HG03442 (cell line): ENCODE results near the gene SLC9B2.

Source experiments
- ATAC-seq: cut with Tn5 transposase; IDR thresholded peaks from one replicate; pipeline ENCODE4 v1.9.1; 2021; ENCODE audit warnings: mild to moderate bottlenecking, moderate library complexity; ENCODE audit not compliant: unreplicated experiment

Gene SLC9B2

GRCh38 chr4:103076747-103077347 is at the start of gene SLC9B2:
Gene SLC9B2, minus strand, starts transcription at chr4:103076761. Its CDS starts 9,211 bp downstream, at chr4:103067550.
- ATAC-seq, result peak; percentile 42

- no peak for ATAC-seq
These were observed 49.6 kb upstream of the SLC9B2 start for GRCh38 chr4:103126126-103126525.

GRCh38 chr4:103123114-103123513 is 46.6 kb upstream of the SLC9B2 start:
- ATAC-seq, result no peak

- ATAC-seq, result no peak
These were observed 41.6 kb upstream of the SLC9B2 start for GRCh38 chr4:103118166-103118565.

GRCh38 chr4:103111598-103111997 is 35.0 kb upstream of the SLC9B2 start:
- no peak for ATAC-seq

GRCh38 chr4:103108542-103108941 is 32.0 kb upstream of the SLC9B2 start:
- no peak for ATAC-seq

- ATAC-seq, result no peak
These were observed 29.2 kb upstream of the SLC9B2 start for GRCh38 chr4:103105558-103106356.

- ATAC-seq, result no peak
These were observed 28.3 kb upstream of the SLC9B2 start for GRCh38 chr4:103104886-103105285.

GRCh38 chr4:103100691-103101090 is 24.1 kb upstream of the SLC9B2 start:
- ATAC-seq, result no peak

- peak; percentile 98 for ATAC-seq
These were observed 23.3 kb upstream of the SLC9B2 start, which contains the start of gene BDH2 for GRCh38 chr4:103099691-103100392. Gene BDH2, minus strand, starts transcription at chr4:103099834. Its CDS starts 3,580 bp downstream, at chr4:103096254.

- no peak for ATAC-seq
These were observed 22.3 kb upstream of the SLC9B2 start for GRCh38 chr4:103098756-103099440.

- ATAC-seq, result no peak
These were observed 21.8 kb upstream of the SLC9B2 start for GRCh38 chr4:103098341-103098740.

- no peak for ATAC-seq
These were observed 20.6 kb upstream of the SLC9B2 start for GRCh38 chr4:103097112-103097511.

- no peak for ATAC-seq
These were observed 18.5 kb upstream of the SLC9B2 start for GRCh38 chr4:103095080-103095479.

- no peak for ATAC-seq
These were observed 15.7 kb upstream of the SLC9B2 start for GRCh38 chr4:103092245-103092644.

GRCh38 chr4:103091601-103092223 is 15.2 kb upstream of the SLC9B2 start:
- peak; percentile 68 for ATAC-seq

- ATAC-seq, result no peak
These were observed 12.9 kb upstream of the SLC9B2 start for GRCh38 chr4:103089481-103089880.

- no peak for ATAC-seq
These were observed 10.0 kb upstream of the SLC9B2 start for GRCh38 chr4:103086551-103086950.

- ATAC-seq, result no peak
These were observed 9.1 kb upstream of the SLC9B2 start for GRCh38 chr4:103085555-103086196.

- no peak for ATAC-seq
These were observed 3.1 kb upstream of the SLC9B2 start for GRCh38 chr4:103079621-103080020.
